Endothelial cell of umbilical vein (primary cell): ENCODE results near the gene RNF213. TPM values are rescaled to one million over a fixed set of nuclear protein-coding genes. Genes with fewer than 3 reads are reported as not detected.

Experiments used
- BruUV-seq: library from RNA; stranded (reverse); fragments of 400-500 nt; replicated peaks from 2 replicates; lab custom pipeline; 2021; lab: Mats Ljungman, UMichigan
- CTCF ChIA-PET: fragments of 300-600, 350-600 bp; sonication (Branson Sonifier 250); formaldehyde crosslinking; loops from one replicate; lab custom pipeline; 2021; ENCODE audit warnings: antibody characterized with exemption, inconsistent platforms; lab: Charles Lee
- POLR2A ChIA-PET: fragments of 300-600, 350-600 bp; sonication (Branson Sonifier 250); formaldehyde crosslinking; loops from one replicate; lab custom pipeline; 2021; ENCODE audit warnings: antibody characterized with exemption, inconsistent platforms; lab: Charles Lee
- DNase-seq: peaks from one replicate; pipeline ENCODE4 v3.0.0-alpha.2; 2011; ENCODE audit warnings: low read depth, low spot score
- FAIRE-seq: peaks from 2 replicates; lab custom pipeline; 2011; peaks lifted over from hg19 to GRCh38; lab: Jason Lieb, UNC
- H2AFZ ChIP-seq: 2 replicates; pipeline ENCODE4 v1.6.0; 2012; ENCODE audit warnings: low read depth, low read length, control low read depth, inconsistent platforms
- H3K27ac ChIP-seq: 2 replicates; pipeline ENCODE4 v1.5.1; 2011; ENCODE audit warnings: low read depth, mild to moderate bottlenecking, control low read depth, low read length, moderate library complexity; ENCODE audit not compliant: insufficient read depth
- H3K27me3 ChIP-seq, 2 experiments: 2 replicates each; pipeline versions ENCODE4 v1.6.0 to v1.6.1; 2011; ENCODE audit warnings: low read length in 2 of 2, mixed read lengths in 1 of 2; ENCODE audit not compliant: control insufficient read depth in 2 of 2, insufficient read depth in 2 of 2
- H3K36me3 ChIP-seq, 2 experiments: 2 replicates in 1 of 2; 3 replicates in 1 of 2; pipeline ENCODE4 v1.5.1; 2011; ENCODE audit warnings: low read length in 2 of 2, mild to moderate bottlenecking in 1 of 2, moderate library complexity in 1 of 2; ENCODE audit not compliant: control insufficient read depth in 2 of 2, insufficient read depth in 2 of 2; ENCODE audit errors: extremely low read depth in 1 of 2
- H3K4me1 ChIP-seq: 3 replicates; pipeline ENCODE4 v1.5.1; 2011; ENCODE audit warnings: mild to moderate bottlenecking, low read length; ENCODE audit not compliant: control insufficient read depth, insufficient read depth; ENCODE audit errors: extremely low read depth
- H3K4me2 ChIP-seq: 2 replicates; pipeline ENCODE4 v1.6.1; 2011; ENCODE audit warnings: low read length, control low read depth, mixed read lengths; ENCODE audit not compliant: insufficient read depth
- H3K4me3 ChIP-seq, 3 experiments: fragments of 200-600 bp in 1 of 3; sonication (generic), shearing (Covaris generic) in 1 of 3; replicated peaks in 1 of 3; 2 replicates each; pipeline ENCODE4 v1.5.1; 2011 to 2016; ENCODE audit warnings: control low read depth in 3 of 3, low read length in 3 of 3, mild to moderate bottlenecking in 2 of 3, inconsistent platforms in 1 of 3, low read depth in 1 of 3, moderate library complexity in 1 of 3; ENCODE audit not compliant: insufficient read depth in 1 of 3
- H3K79me2 ChIP-seq: 2 replicates; pipeline ENCODE4 v1.6.0; 2012; ENCODE audit warnings: low read length, inconsistent platforms; ENCODE audit not compliant: control insufficient read depth, insufficient read depth
- H3K9ac ChIP-seq: replicated peaks from 2 replicates; pipeline ENCODE3; 2011; ENCODE audit warnings: low read length, control low read depth; ENCODE audit not compliant: insufficient read depth; ENCODE audit errors: extremely low read depth
- H3K9me1 ChIP-seq: replicated peaks from 3 replicates; pipeline ENCODE4 v1.6.0; 2011; ENCODE audit warnings: mild to moderate bottlenecking, low read length; ENCODE audit not compliant: control insufficient read depth, insufficient read depth; ENCODE audit errors: extremely low read depth
- H3K9me3 ChIP-seq: replicated peaks from 2 replicates; pipeline ENCODE4 v1.5.1; 2012; ENCODE audit warnings: low read length, inconsistent platforms; ENCODE audit not compliant: control insufficient read depth, insufficient read depth
- H4K20me1 ChIP-seq: replicated peaks from 2 replicates; pipeline ENCODE3; 2011; ENCODE audit warnings: mild to moderate bottlenecking, low read length; ENCODE audit not compliant: control insufficient read depth, insufficient read depth; ENCODE audit errors: extremely low read depth
- EZH2 ChIP-seq: IDR thresholded peaks from 2 replicates; pipeline ENCODE4 v1.6.1; 2012; ENCODE audit warnings: borderline replicate concordance, low read depth, mild to moderate bottlenecking, moderate library complexity, low read length, inconsistent platforms; ENCODE audit not compliant: severe bottlenecking
- FOS ChIP-seq: IDR thresholded peaks from 2 replicates; pipeline ENCODE4 v1.6.1; 2011; ENCODE audit warnings: mild to moderate bottlenecking, low read length, moderate library complexity, borderline replicate concordance; ENCODE audit not compliant: insufficient read depth
- GATA2 ChIP-seq: IDR thresholded peaks from 2 replicates; pipeline ENCODE4 v1.7.0; 2011; ENCODE audit warnings: low read depth, mild to moderate bottlenecking, moderate library complexity, mixed read lengths, low read length; ENCODE audit not compliant: insufficient read length, insufficient read depth
- JUN ChIP-seq: IDR thresholded peaks from 2 replicates; pipeline ENCODE4 v1.6.1; 2011; ENCODE audit warnings: borderline replicate concordance, low read depth; ENCODE audit not compliant: insufficient read length, insufficient read depth
- MYC ChIP-seq: IDR thresholded peaks from one replicate; pipeline ENCODE4 v1.6.1; 2011; ENCODE audit warnings: mild to moderate bottlenecking, low read depth, low read length
- POLR2A ChIP-seq: IDR thresholded peaks from 2 replicates; pipeline ENCODE4 v1.6.1; 2012; ENCODE audit warnings: low read depth, mild to moderate bottlenecking, control low read depth, low read length
- POLR2AphosphoS5 ChIP-seq: IDR thresholded peaks from 2 replicates; pipeline ENCODE4 v1.6.1; 2012; ENCODE audit warnings: low read depth, mild to moderate bottlenecking, control low read depth, low read length, moderate library complexity; ENCODE audit not compliant: insufficient read depth
- dilution Hi-C: fragments of 300-500 bp; cut with MboI; formaldehyde crosslinking; loops from one replicate; pipeline ENCODE4 v1.15.0; 2019; ENCODE audit warnings: low sequenced_read_pairs; ENCODE audit not compliant: extremely low pct_ligation_motif_present
- intact Hi-C: fragments of 100-400 bp; cut with micrococcal nuclease; formaldehyde crosslinking; loops from one replicate; pipeline ENCODE4 v1.10.0; 2022
- polyA plus RNA-seq, 4 experiments: library from polyadenylated mRNA; depleted of rRNA in 3 of 4; stranded (reverse) in 3 of 4; unstranded in 1 of 4; fragments of >200 nt; gene quantifications; 2 replicates each; pipeline versions ENCODE4 v1.2.1 to v1.2.3, GENCODE V29; 2011 to 2012; ENCODE audit warnings: missing spikeins in 1 of 4
- total RNA-seq: library from RNA; stranded (reverse); gene quantifications from 2 replicates; pipeline ENCODE4 v1.2.3, GENCODE V29; 2021
- TF ChIP-seq, protein P1 (sequence below), 2 donors: IDR thresholded peaks; 1 replicate in 1 of 2; 2 replicates in 1 of 2; pipeline ENCODE4 v1.5.1; 2011; ENCODE audit warnings: low read length in 2 of 2, mild to moderate bottlenecking in 2 of 2, moderate library complexity in 2 of 2, control low read depth in 1 of 2, inconsistent platforms in 1 of 2, low read depth in 1 of 2; ENCODE audit not compliant: insufficient read depth in 1 of 2; ENCODE audit errors: extremely low read depth in 1 of 2
- TF ChIP-seq, protein P2 (sequence below): IDR thresholded peaks from 2 replicates; pipeline ENCODE4 v1.6.1; 2011; ENCODE audit not compliant: insufficient read depth, insufficient read length

Gene RNF213
- total and polyA plus RNA-seq, 2 donors (not counting 3 experiments of a cell fraction or from before 2014, with no cell fraction given), result 36.5 to 116 TPM

DNA sequence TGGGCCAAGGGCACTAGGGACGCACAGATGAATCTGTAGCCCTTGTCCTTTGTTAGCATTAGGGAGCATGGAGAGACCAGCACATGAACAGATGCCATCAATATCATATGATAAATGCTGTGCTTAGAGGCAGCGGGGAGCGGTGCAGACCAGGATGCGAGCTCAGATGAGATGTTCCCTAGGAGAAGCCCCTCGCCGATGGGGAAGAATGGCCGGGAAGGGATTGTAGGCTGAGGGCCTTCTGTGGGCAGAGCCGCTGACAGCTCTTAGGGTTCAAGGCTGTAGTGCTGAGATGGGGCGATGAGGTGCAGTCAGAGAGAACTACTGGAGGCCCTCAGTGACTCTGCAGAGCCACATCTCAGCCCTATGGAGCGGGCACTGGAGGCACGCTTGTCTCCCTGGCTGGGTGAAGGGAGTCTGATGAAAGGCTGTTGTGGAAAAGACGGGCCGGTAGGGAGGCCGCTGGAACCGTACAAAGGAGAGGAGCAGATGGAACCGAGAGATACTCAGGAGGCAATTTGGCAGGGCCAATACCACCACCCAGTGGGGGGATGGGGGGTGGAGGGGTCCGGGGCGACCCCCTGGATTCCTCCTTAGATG lies 88.0 kb downstream of the RNF213 start:
- intact Hi-C loops, result no loop called here
- no peaks in the 10 kb centered on the region for H3K27me3 ChIP-seq
- TF ChIP-seq FOS (no peak), GATA2 (no peak), POLR2A (no peak), JUN (no peak), MYC (no peak), POLR2AphosphoS5 (no peak), EZH2 (no peak)
- TF ChIP-seq, protein P1, sequence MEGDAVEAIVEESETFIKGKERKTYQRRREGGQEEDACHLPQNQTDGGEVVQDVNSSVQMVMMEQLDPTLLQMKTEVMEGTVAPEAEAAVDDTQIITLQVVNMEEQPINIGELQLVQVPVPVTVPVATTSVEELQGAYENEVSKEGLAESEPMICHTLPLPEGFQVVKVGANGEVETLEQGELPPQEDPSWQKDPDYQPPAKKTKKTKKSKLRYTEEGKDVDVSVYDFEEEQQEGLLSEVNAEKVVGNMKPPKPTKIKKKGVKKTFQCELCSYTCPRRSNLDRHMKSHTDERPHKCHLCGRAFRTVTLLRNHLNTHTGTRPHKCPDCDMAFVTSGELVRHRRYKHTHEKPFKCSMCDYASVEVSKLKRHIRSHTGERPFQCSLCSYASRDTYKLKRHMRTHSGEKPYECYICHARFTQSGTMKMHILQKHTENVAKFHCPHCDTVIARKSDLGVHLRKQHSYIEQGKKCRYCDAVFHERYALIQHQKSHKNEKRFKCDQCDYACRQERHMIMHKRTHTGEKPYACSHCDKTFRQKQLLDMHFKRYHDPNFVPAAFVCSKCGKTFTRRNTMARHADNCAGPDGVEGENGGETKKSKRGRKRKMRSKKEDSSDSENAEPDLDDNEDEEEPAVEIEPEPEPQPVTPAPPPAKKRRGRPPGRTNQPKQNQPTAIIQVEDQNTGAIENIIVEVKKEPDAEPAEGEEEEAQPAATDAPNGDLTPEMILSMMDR (IDR thresholded peaks at IDR 0.05; ENCODE audit: extremely low read depth in 1 of 2, insufficient read depth in 1 of 2, low read depth in 1 of 2, low read length in 2 of 2), result no peak
- TF ChIP-seq, protein P2, sequence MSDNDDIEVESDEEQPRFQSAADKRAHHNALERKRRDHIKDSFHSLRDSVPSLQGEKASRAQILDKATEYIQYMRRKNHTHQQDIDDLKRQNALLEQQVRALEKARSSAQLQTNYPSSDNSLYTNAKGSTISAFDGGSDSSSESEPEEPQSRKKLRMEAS, result no peak
- no peaks in the 10 kb centered on the region for H3K79me2 ChIP-seq
- BruUV-seq, result no TSS peak
- H4K20me1 ChIP-seq, result no peaks in the 10 kb centered on the region
- POLR2A ChIA-PET, result no interaction called here
- H3K9me3 ChIP-seq, result no peaks in the 10 kb centered on the region
- no peak overlapping the region for H3K27ac ChIP-seq
- H3K9me1 ChIP-seq, result no peaks in the 10 kb centered on the region
- no peak overlapping the region for H3K9ac ChIP-seq
- DNase-seq (no peak), FAIRE-seq (no peak)
- peaks cover 49 to 67% of the 10 kb centered on the region in 2 experiments for H3K36me3 ChIP-seq
- H3K4me2 ChIP-seq, result no peak overlapping the region
- no peak overlapping the region for H3K4me3 ChIP-seq
- dilution Hi-C loops, result no loop called here
- H2AFZ ChIP-seq, result no peak overlapping the region
- no peaks in the 10 kb centered on the region for H3K4me1 ChIP-seq
- CTCF ChIA-PET, result no interaction called here
